HepG2 (cell line): Measurements from ENCODE around the gene ABL2. TPM values are rescaled to one million over a fixed set of nuclear protein-coding genes. Genes with fewer than 3 reads are reported as not detected.

Source experiments
- BHLHE40 ChIP-seq: IDR thresholded peaks from 2 replicates; pipeline ENCODE4 v1.6.1; 2011; ENCODE audit warnings: low read length, improper control_type of control experiment
- CBX2 ChIP-seq, 2 experiments: fragments of 200-600 bp in 1 of 2; sonication (generic); formaldehyde crosslinking in 1 of 2; IDR thresholded peaks; 2 replicates each; pipeline versions ENCODE4 v1.7.0 to v1.8.1; 2018 to 2022; ENCODE audit warnings: low read depth in 2 of 2, low read length in 1 of 2, mild to moderate bottlenecking in 1 of 2, missing genetic modification reagents in 1 of 2
- CHD2 ChIP-seq: IDR thresholded peaks from 2 replicates; pipeline ENCODE4 v1.6.1; 2011; ENCODE audit warnings: low read depth, low read length, improper control_type of control experiment
- DNMT3B ChIP-seq: conservative IDR thresholded peaks from 2 replicates; pipeline ENCODE4 v1.6.1; 2016; ENCODE audit warnings: missing biosample characterization, control low read depth
- EZH2 ChIP-seq: conservative IDR thresholded peaks from 2 replicates; pipeline ENCODE4 v1.6.1; 2012; ENCODE audit warnings: mild to moderate bottlenecking, low read depth, low read length, moderate library complexity
- HMGA1 ChIP-seq: sonication (generic); formaldehyde crosslinking; conservative IDR thresholded peaks from 2 replicates; pipeline ENCODE4 v1.4.0; 2020; ENCODE audit warnings: missing genetic modification reagents
- MED8 ChIP-seq: sonication (generic); formaldehyde crosslinking; IDR thresholded peaks from 2 replicates; pipeline ENCODE4 v1.8.1; 2023; ENCODE audit warnings: mild to moderate bottlenecking, missing genetic modification reagents; ENCODE audit not compliant: insufficient replicate concordance
- TRIM24 ChIP-seq: sonication (generic); formaldehyde crosslinking; IDR thresholded peaks from 2 replicates; pipeline ENCODE4 v1.8.0; 2022; ENCODE audit warnings: mild to moderate bottlenecking, missing genetic modification reagents
- U2AF1 ChIP-seq: fragments of 200-400 bp; formaldehyde crosslinking; optimal IDR thresholded peaks from 2 replicates; pipeline ENCODE3; 2017; ENCODE audit warnings: mild to moderate bottlenecking, low read depth, low read length
- ZBTB20 ChIP-seq: sonication (generic); formaldehyde crosslinking; IDR thresholded peaks from 2 replicates; pipeline ENCODE4 v1.8.1; 2023; ENCODE audit warnings: missing genetic modification reagents, low read depth, mild to moderate bottlenecking, borderline replicate concordance
- ZBTB38 ChIP-seq: sonication (generic); formaldehyde crosslinking; IDR thresholded peaks from 2 replicates; pipeline ENCODE4 v1.5.1; 2020; ENCODE audit warnings: mild to moderate bottlenecking, missing genetic modification reagents
- ZNF160 ChIP-seq: sonication (generic); formaldehyde crosslinking; IDR thresholded peaks from 2 replicates; pipeline ENCODE4 v1.8.0; 2022; ENCODE audit warnings: mild to moderate bottlenecking, inconsistent platforms, missing genetic modification reagents
- ZNF337 ChIP-seq: sonication (generic); formaldehyde crosslinking; IDR thresholded peaks from 2 replicates; pipeline ENCODE4 v1.5.1; 2020; ENCODE audit warnings: missing genetic modification reagents, low read depth, mild to moderate bottlenecking, borderline replicate concordance
- ZNF446 ChIP-seq: sonication (generic); formaldehyde crosslinking; IDR thresholded peaks from 2 replicates; pipeline ENCODE4 v1.5.0; 2020; ENCODE audit warnings: mild to moderate bottlenecking, missing genetic modification reagents
- ZNF577 ChIP-seq: sonication (generic); formaldehyde crosslinking; IDR thresholded peaks from 2 replicates; pipeline ENCODE4 v1.4.0; 2020; ENCODE audit warnings: mild to moderate bottlenecking, low read depth, missing genetic modification reagents, borderline replicate concordance
- ZNF644 ChIP-seq: IDR thresholded peaks from 2 replicates; pipeline ENCODE4 v1.6.1; 2016; ENCODE audit warnings: low read depth
- ZNF761 ChIP-seq: sonication (generic); formaldehyde crosslinking; conservative IDR thresholded peaks from 2 replicates; pipeline ENCODE4 v1.4.0; 2020; ENCODE audit warnings: mild to moderate bottlenecking, missing genetic modification reagents
- ZNF891 ChIP-seq: sonication (generic); formaldehyde crosslinking; IDR thresholded peaks from 2 replicates; pipeline ENCODE4 v1.5.0; 2020; ENCODE audit warnings: mild to moderate bottlenecking, missing genetic modification reagents
- polyA plus RNA-seq, 8 experiments: library from polyadenylated mRNA; depleted of rRNA in 3 of 8; stranded (reverse) in 7 of 8; unstranded in 1 of 8; fragments of >200 nt; fragmentation: Illumina TruSeq in 4 of 8; extraction: Trizol in 4 of 8; gene quantifications; 2 replicates each; pipeline versions ENCODE4 v1.2.1 to v1.2.3, GENCODE V29; 2011 to 2016; ENCODE audit warnings: low read depth in 4 of 8, missing spikeins in 1 of 8, mixed read lengths in 1 of 8; ENCODE audit not compliant: insufficient read depth in 1 of 8
- total RNA-seq, 5 experiments: library from RNA; depleted of rRNA; stranded (reverse); fragments of >200 nt; fragmentation: Illumina TruSeq; extraction: Trizol; gene quantifications; 2 replicates each; pipeline ENCODE4 v1.2.3, GENCODE V29; 2016; ENCODE audit warnings: low read depth in 1 of 5
- TF ChIP-seq, protein P1 (sequence below): sonication (generic); formaldehyde crosslinking; IDR thresholded peaks from 2 replicates; pipeline ENCODE4 v1.5.0; 2020; ENCODE audit warnings: mild to moderate bottlenecking, missing genetic modification reagents
- TF ChIP-seq, protein P2 (sequence below): sonication (generic); formaldehyde crosslinking; IDR thresholded peaks from 2 replicates; pipeline ENCODE4 v1.5.0; 2020; ENCODE audit warnings: missing genetic modification reagents, mild to moderate bottlenecking, borderline replicate concordance
- TF ChIP-seq, protein P3 (sequence below), 2 experiments: sonication (generic) in 1 of 2; formaldehyde crosslinking in 1 of 2; IDR thresholded peaks; 2 replicates each; pipeline versions ENCODE4 v1.5.1 to v1.6.1; 2011 to 2020; ENCODE audit warnings: borderline replicate concordance in 1 of 2, low read depth in 1 of 2, low read length in 1 of 2, mild to moderate bottlenecking in 1 of 2, missing genetic modification reagents in 1 of 2, moderate library complexity in 1 of 2
- TF ChIP-seq, protein P4 (sequence below): sonication (generic); formaldehyde crosslinking; IDR thresholded peaks from 2 replicates; pipeline ENCODE4 v1.4.0; 2020; ENCODE audit warnings: mild to moderate bottlenecking, missing genetic modification reagents

The ABL2 gene
- total and polyA plus RNA-seq, 2 of the 13 experiments (the other 11 are each of a cell fraction or from before 2014, with no cell fraction given) = 5.8 to 6.0 TPM

DNA sequence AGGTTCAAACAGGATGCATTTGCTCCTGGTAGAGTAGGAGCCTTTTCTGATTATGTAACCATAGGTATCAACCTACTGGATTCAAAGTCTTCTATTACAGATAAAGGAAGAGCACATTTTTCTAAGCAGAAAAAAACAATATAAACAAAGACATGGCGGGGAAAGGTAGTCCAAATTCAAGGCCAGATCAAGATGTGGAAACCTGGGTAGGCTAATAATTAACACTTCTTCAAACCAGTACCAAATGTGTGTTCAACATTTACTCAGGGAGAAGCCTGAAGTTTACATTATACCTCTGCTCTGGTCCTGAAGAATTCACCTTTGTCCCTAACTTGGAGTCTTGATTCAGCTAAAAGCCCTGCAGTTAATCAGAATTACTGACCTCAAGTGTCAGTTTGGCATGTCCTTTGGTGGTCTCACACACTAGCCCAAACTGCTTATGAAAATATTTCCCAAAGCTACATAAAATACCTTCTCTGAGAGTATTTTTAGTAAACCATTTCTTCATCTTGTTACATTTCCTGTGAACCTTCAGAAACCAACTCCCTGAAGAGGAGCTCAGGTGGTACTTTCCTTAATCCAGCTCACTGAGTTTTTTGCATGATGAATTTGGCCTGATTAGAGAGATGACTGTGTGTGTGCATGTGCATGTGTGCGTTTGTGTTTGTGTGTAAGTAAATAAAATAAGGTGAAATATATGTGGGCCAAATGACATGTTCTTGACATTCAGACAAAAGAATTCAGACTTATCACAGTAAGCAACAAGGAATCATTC is 77.4 kb downstream of the ABL2 start (continued):
- TF ChIP-seq BHLHE40 (no peak), ZNF337 (no peak), ZNF446 (CRISPR knock-in tag) (no peak), EZH2 (no peak), CHD2 (no peak), ZNF891 (CRISPR knock-in tag) (no peak), ZNF761 (CRISPR knock-in tag) (no peak), ZBTB20 (peak; percentile 58; the same call in 1 of the 2 replicates), HMGA1 (no peak), ZNF577 (no peak), ZNF644 (peak; percentile 52; the same call in 1 of the 2 replicates), ZBTB38 (CRISPR knock-in tag) (no peak), U2AF1 (no peak), TRIM24 (CRISPR knock-in tag) (no peak), MED8 (CRISPR knock-in tag) (no peak), DNMT3B (no peak), CBX2 (IDR thresholded peaks at IDR 0.05; ENCODE audit: low read depth, low read length) (no peak), CBX2 (CRISPR knock-in tag; IDR thresholded peaks at IDR 0.05; ENCODE audit: low read depth) (no peak), ZNF160 (CRISPR knock-in tag) (no peak)
- TF ChIP-seq, protein P1, sequence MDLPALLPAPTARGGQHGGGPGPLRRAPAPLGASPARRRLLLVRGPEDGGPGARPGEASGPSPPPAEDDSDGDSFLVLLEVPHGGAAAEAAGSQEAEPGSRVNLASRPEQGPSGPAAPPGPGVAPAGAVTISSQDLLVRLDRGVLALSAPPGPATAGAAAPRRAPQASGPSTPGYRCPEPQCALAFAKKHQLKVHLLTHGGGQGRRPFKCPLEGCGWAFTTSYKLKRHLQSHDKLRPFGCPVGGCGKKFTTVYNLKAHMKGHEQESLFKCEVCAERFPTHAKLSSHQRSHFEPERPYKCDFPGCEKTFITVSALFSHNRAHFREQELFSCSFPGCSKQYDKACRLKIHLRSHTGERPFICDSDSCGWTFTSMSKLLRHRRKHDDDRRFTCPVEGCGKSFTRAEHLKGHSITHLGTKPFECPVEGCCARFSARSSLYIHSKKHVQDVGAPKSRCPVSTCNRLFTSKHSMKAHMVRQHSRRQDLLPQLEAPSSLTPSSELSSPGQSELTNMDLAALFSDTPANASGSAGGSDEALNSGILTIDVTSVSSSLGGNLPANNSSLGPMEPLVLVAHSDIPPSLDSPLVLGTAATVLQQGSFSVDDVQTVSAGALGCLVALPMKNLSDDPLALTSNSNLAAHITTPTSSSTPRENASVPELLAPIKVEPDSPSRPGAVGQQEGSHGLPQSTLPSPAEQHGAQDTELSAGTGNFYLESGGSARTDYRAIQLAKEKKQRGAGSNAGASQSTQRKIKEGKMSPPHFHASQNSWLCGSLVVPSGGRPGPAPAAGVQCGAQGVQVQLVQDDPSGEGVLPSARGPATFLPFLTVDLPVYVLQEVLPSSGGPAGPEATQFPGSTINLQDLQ (CRISPR knock-in tag) = no peak
- TF ChIP-seq, protein P2, sequence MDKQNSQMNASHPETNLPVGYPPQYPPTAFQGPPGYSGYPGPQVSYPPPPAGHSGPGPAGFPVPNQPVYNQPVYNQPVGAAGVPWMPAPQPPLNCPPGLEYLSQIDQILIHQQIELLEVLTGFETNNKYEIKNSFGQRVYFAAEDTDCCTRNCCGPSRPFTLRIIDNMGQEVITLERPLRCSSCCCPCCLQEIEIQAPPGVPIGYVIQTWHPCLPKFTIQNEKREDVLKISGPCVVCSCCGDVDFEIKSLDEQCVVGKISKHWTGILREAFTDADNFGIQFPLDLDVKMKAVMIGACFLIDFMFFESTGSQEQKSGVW (CRISPR knock-in tag) = no peak
- TF ChIP-seq, protein P3, sequence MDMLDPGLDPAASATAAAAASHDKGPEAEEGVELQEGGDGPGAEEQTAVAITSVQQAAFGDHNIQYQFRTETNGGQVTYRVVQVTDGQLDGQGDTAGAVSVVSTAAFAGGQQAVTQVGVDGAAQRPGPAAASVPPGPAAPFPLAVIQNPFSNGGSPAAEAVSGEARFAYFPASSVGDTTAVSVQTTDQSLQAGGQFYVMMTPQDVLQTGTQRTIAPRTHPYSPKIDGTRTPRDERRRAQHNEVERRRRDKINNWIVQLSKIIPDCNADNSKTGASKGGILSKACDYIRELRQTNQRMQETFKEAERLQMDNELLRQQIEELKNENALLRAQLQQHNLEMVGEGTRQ (IDR thresholded peaks at IDR 0.05; ENCODE audit: low read depth, low read length) = no peak
- TF ChIP-seq, protein P3 (CRISPR knock-in tag; IDR thresholded peaks at IDR 0.05; ENCODE audit: borderline replicate concordance) = no peak
- TF ChIP-seq, protein P4, sequence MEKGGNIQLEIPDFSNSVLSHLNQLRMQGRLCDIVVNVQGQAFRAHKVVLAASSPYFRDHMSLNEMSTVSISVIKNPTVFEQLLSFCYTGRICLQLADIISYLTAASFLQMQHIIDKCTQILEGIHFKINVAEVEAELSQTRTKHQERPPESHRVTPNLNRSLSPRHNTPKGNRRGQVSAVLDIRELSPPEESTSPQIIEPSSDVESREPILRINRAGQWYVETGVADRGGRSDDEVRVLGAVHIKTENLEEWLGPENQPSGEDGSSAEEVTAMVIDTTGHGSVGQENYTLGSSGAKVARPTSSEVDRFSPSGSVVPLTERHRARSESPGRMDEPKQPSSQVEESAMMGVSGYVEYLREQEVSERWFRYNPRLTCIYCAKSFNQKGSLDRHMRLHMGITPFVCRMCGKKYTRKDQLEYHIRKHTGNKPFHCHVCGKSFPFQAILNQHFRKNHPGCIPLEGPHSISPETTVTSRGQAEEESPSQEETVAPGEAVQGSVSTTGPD = no peak
